Hepatocyte (in vitro differentiated cells): ENCODE results near the gene NUDT22. TPM values are rescaled to one million over a fixed set of nuclear protein-coding genes. Genes with fewer than 3 reads are reported as not detected.

Experiments
- DNase-seq: peaks from one replicate; pipeline ENCODE4 v3.0.0-alpha.2; 2016; ENCODE audit warnings: low spot score
- H2AFZ ChIP-seq: fragments of 200-600 bp; sonication (generic); 2 replicates; pipeline ENCODE4 v1.6.0; 2016; ENCODE audit warnings: antibody characterized with exemption, mild to moderate bottlenecking
- H3K27ac ChIP-seq: fragments of 200-600 bp; sonication (generic); 2 replicates; pipeline ENCODE4 v1.5.1; 2016; ENCODE audit warnings: mild to moderate bottlenecking
- H3K27me3 ChIP-seq: fragments of 200-600 bp; sonication (generic); 2 replicates; pipeline ENCODE4 v1.6.1; 2016
- H3K36me3 ChIP-seq: fragments of 200-600 bp; sonication (generic); replicated peaks from 2 replicates; pipeline ENCODE4 v1.5.1; 2016; ENCODE audit warnings: low read depth; ENCODE audit not compliant: insufficient read depth
- H3K4me1 ChIP-seq: fragments of 200-600 bp; sonication (generic); 2 replicates; pipeline ENCODE4 v1.5.1; 2016; ENCODE audit warnings: mild to moderate bottlenecking, moderate library complexity; ENCODE audit not compliant: insufficient read depth
- H3K4me2 ChIP-seq: fragments of 200-600 bp; sonication (generic); 2 replicates; pipeline ENCODE4 v1.6.0; 2016
- H3K4me3 ChIP-seq: fragments of 200-600 bp; sonication (generic); 2 replicates; pipeline ENCODE4 v1.5.1; 2016; ENCODE audit warnings: mild to moderate bottlenecking
- H3K79me2 ChIP-seq: fragments of 200-600 bp; sonication (generic); 2 replicates; pipeline ENCODE4 v1.6.0; 2017; ENCODE audit warnings: mild to moderate bottlenecking
- H3K9me2 ChIP-seq: fragments of 200-600 bp; sonication (generic); replicated peaks from 2 replicates; pipeline ENCODE4 v1.6.0; 2017; ENCODE audit warnings: mild to moderate bottlenecking; ENCODE audit not compliant: insufficient read depth
- H3K9me3 ChIP-seq: fragments of 200-600 bp; sonication (generic); 2 replicates; pipeline ENCODE4 v1.5.1; 2016; ENCODE audit warnings: low read depth, mild to moderate bottlenecking
- H4K20me1 ChIP-seq: fragments of 200-600 bp; sonication (generic); 2 replicates; pipeline ENCODE4 v1.6.0; 2016; ENCODE audit warnings: mild to moderate bottlenecking; ENCODE audit not compliant: insufficient read depth, poor library complexity, severe bottlenecking
- EZH2 ChIP-seq: fragments of 200-600 bp; sonication (generic); IDR thresholded peaks from 2 replicates; pipeline ENCODE4 v1.6.1; 2016; ENCODE audit warnings: antibody characterized with exemption, mild to moderate bottlenecking, borderline replicate concordance
- EZH2phosphoT487 ChIP-seq: fragments of 200-600 bp; sonication (generic); IDR thresholded peaks from one replicate; pipeline ENCODE4 v1.6.1; 2018; ENCODE audit warnings: antibody characterized with exemption, mild to moderate bottlenecking, low read depth, moderate library complexity; ENCODE audit not compliant: unreplicated experiment, severe bottlenecking
- WGBS: methylation state at CpG from one replicate; pipeline ENCODE4 v1.1.6; 2016; ENCODE audit warnings: low lambda C conversion rate; ENCODE audit errors: missing lambda C conversion rate; 5-methylcytosine and 5-hydroxymethylcytosine counted together
- polyA plus RNA-seq: library from polyadenylated mRNA; unstranded; fragments of >200 nt; fragmentation: Nextera tagmentation; extraction: Ambion mirVana; gene quantifications from 2 replicates; pipeline ENCODE4 v1.2.1, GENCODE V29; 2016
- total RNA-seq: library from RNA; depleted of rRNA; stranded (reverse); fragments of >200 nt; gene quantifications from 2 replicates; pipeline ENCODE4 v1.2.3, GENCODE V29; 2014
- TF ChIP-seq, protein P1 (sequence below): fragments of 200-600 bp; sonication (generic); IDR thresholded peaks from 2 replicates; pipeline ENCODE4 v1.5.1; 2016; ENCODE audit warnings: antibody characterized with exemption, mild to moderate bottlenecking; ENCODE audit not compliant: poor library complexity

The NUDT22 gene
- total and polyA plus RNA-seq, 2 experiments from 2014 or later, result 49.5 to 66.6 TPM

DNA sequence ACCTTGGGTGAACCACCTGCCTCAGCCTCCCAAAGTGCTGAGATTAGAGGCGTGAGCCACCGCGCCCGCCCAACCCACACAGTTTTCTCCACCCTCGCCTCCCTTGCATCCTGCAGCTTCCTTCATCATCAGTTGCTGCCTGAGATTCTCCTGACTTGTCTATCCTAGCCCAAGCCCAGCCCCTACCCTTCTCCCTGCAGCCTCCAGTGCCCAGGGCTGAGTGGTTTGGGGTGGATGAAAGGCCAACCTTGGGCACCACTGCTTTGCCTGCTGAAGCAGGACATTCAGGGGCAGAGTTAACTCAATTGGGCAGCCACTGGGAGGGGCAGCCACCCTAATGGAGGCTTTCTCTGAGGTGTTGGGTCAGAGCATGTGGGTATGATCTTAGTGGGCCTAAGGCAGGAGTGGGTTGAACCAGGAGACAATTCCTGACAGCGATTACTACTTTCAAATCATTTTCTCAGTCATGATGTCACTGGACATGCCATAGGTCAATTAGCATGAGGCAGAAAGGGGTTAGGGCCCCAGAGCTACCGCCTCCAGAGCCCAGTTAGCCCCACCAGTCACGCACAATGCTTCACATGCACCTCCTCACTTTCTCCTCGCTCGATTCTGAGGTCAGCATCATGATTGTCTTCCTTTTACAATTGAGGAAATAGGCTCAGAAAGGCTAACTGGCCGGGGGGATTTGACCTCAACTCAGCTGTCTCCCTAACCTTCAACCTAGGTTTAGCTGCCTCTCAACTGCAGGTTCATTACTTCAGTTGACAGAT, 13.8 kb downstream of the NUDT22 start:
- Histone ChIP-seq H3K4me1 (peaks cover 20% of the 10 kb centered on the region), H3K36me3 (no peaks in the 10 kb centered on the region)
- no peak for DNase-seq

GRCh38 chr11:64240435-64241240, 14.6 kb downstream of the NUDT22 start, which contains the start of gene FKBP2:
Gene FKBP2 (plus strand): TSS chr11:64241095. CDS start chr11:64242388, 1,293 bp downstream.
- H3K27me3 ChIP-seq, result no peaks in the 10 kb centered on the region
- peaks cover 3% of the 10 kb centered on the region for H4K20me1 ChIP-seq
- peaks cover 23% of the 10 kb centered on the region for H3K79me2 ChIP-seq
- 3% methylated on average over 48 of the region's 58 CpGs for WGBS
- H3K4me2 ChIP-seq, result peak within 1 kb of the TSS; percentile 82
- H3K36me3 ChIP-seq, result no peaks in the 10 kb centered on the region
- peak within 1 kb of the TSS; percentile 24 for H2AFZ ChIP-seq
- H3K4me3 ChIP-seq, result peak within 1 kb of the TSS; percentile 32
- H3K27ac ChIP-seq, result peak within 1 kb of the TSS; percentile 99
- H3K9me3 ChIP-seq, result no peaks in the 10 kb centered on the region
- TF ChIP-seq EZH2phosphoT487, result no peak
- TF ChIP-seq, protein P1, sequence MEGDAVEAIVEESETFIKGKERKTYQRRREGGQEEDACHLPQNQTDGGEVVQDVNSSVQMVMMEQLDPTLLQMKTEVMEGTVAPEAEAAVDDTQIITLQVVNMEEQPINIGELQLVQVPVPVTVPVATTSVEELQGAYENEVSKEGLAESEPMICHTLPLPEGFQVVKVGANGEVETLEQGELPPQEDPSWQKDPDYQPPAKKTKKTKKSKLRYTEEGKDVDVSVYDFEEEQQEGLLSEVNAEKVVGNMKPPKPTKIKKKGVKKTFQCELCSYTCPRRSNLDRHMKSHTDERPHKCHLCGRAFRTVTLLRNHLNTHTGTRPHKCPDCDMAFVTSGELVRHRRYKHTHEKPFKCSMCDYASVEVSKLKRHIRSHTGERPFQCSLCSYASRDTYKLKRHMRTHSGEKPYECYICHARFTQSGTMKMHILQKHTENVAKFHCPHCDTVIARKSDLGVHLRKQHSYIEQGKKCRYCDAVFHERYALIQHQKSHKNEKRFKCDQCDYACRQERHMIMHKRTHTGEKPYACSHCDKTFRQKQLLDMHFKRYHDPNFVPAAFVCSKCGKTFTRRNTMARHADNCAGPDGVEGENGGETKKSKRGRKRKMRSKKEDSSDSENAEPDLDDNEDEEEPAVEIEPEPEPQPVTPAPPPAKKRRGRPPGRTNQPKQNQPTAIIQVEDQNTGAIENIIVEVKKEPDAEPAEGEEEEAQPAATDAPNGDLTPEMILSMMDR, result no peak
- H3K9me2 ChIP-seq, result no peaks in the 10 kb centered on the region
- peaks cover 20% of the 10 kb centered on the region for H3K4me1 ChIP-seq
- DNase-seq, result peak; percentile 99

More for the DNA sequence above, 13.8 kb downstream of the NUDT22 start:
- Histone ChIP-seq H3K4me3 (no peak overlapping the region), H3K27ac (peak overlapping the region; percentile 99), H3K79me2 (peaks cover 23% of the 10 kb centered on the region), H4K20me1 (peaks cover 10% of the 10 kb centered on the region), H3K27me3 (no peaks in the 10 kb centered on the region), H3K9me3 (no peaks in the 10 kb centered on the region), H3K4me2 (peak overlapping the region; percentile 82), H2AFZ (no peak overlapping the region), H3K9me2 (no peaks in the 10 kb centered on the region)
- no peak for TF ChIP-seq EZH2
- TF ChIP-seq, protein P1, result no peak
- no peak for TF ChIP-seq EZH2phosphoT487
- 93% methylated on average over 11 of the region's 11 CpGs for WGBS

DNA sequence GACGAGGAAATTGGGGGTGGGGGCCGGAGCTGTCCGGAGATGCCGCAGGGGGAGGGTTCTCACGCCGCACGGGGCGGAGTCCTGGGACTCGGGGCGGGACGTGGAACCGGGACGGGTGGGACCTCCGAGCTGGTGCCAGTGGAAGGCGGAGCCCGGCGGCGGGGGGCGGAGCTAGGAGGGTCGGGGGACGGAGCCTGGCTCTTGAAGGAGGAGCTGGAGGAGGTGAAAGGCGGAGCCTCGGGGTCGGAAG, 15.1 kb downstream of the NUDT22 start:
- Histone ChIP-seq H3K4me2 (peak overlapping the region; percentile 82), H3K27ac (peak overlapping the region; percentile 99), H3K9me3 (no peaks in the 10 kb centered on the region), H3K27me3 (no peaks in the 10 kb centered on the region), H2AFZ (peak overlapping the region; percentile 24), H3K79me2 (peaks cover 27% of the 10 kb centered on the region), H4K20me1 (no peaks in the 10 kb centered on the region), H3K4me1 (peaks cover 20% of the 10 kb centered on the region), H3K36me3 (no peaks in the 10 kb centered on the region), H3K9me2 (no peaks in the 10 kb centered on the region), H3K4me3 (peak overlapping the region; percentile 23)
- no CpG with 5 or more reads among the region's 24 CpGs for WGBS
- no peak for TF ChIP-seq EZH2phosphoT487
- TF ChIP-seq, protein P1, result no peak
- no peak for TF ChIP-seq EZH2
- DNase-seq, result peak; percentile 100
